Measurements from ENCODE around the gene MTIF2. TPM values are rescaled to one million over a fixed set of nuclear protein-coding genes. Genes with fewer than 3 reads are reported as not detected.

The MTIF2 gene
- total and polyA plus RNA-seq, 9 of the 15 experiments (the other 6 are each of a cell fraction or from before 2014, with no cell fraction given): 58.7 to 143 (median 105) TPM

DNA sequence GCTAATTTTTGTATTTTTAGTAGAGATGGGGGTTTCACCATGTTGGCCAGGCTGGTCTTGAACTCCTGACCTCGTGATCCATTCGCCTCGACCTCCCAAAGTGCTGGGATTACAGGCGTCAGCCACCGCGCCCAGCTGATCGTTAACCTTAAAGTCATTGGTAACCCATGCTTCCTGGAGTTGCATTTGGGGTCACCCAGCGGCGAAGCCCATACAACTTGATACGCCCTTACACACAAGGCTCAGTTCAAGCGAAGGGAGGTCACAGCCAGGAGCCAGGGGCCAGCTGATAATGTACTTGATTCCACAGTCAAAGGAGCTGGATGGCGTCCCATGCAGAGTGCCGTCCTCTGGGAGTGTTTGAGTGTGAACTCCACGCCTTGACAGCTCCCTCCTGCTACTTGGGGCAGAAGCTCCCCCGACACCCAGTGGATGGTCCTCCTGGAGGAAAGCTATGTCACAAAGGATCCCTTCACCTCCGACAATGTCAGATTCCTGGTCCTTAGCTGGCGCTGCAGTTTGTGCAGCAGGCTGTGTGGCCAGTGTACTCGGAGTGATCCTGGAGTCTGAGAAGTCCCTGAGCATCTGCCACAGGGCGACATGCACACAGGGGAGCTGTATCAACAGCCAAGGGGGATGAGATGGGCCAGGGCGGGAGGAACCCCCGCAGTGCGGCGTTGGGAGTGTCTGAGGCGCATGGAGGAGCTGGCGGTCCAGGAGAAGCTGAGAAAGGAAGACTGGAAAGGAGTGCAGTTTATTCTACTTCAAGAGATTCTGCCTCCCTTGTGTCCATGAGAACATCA is 44.9 kb downstream of the MTIF2 start (continued):
- no peak for TF ChIP-seq TEAD1 (CRISPR knock-in tag; IDR thresholded peaks at IDR 0.05)
- TF ChIP-seq, protein P1, sequence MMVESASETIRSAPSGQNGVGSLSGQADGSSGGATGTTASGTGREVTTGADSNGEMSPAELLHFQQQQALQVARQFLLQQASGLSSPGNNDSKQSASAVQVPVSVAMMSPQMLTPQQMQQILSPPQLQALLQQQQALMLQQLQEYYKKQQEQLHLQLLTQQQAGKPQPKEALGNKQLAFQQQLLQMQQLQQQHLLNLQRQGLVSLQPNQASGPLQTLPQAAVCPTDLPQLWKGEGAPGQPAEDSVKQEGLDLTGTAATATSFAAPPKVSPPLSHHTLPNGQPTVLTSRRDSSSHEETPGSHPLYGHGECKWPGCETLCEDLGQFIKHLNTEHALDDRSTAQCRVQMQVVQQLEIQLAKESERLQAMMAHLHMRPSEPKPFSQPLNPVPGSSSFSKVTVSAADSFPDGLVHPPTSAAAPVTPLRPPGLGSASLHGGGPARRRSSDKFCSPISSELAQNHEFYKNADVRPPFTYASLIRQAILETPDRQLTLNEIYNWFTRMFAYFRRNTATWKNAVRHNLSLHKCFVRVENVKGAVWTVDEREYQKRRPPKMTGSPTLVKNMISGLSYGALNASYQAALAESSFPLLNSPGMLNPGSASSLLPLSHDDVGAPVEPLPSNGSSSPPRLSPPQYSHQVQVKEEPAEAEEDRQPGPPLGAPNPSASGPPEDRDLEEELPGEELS (CRISPR knock-in tag; IDR thresholded peaks at IDR 0.05; ENCODE audit: borderline replicate concordance): no peak
- TF ChIP-seq THRAP3 (IDR thresholded peaks at IDR 0.05; ENCODE audit: borderline replicate concordance): no peak
- TF ChIP-seq TCF7L2 (IDR thresholded peaks at IDR 0.05; ENCODE audit: low read depth, low read length): no peak
- TF ChIP-seq MEIS2 (IDR thresholded peaks at IDR 0.05; ENCODE audit: partially characterized antibody): no peak
- TF ChIP-seq, protein P2, sequence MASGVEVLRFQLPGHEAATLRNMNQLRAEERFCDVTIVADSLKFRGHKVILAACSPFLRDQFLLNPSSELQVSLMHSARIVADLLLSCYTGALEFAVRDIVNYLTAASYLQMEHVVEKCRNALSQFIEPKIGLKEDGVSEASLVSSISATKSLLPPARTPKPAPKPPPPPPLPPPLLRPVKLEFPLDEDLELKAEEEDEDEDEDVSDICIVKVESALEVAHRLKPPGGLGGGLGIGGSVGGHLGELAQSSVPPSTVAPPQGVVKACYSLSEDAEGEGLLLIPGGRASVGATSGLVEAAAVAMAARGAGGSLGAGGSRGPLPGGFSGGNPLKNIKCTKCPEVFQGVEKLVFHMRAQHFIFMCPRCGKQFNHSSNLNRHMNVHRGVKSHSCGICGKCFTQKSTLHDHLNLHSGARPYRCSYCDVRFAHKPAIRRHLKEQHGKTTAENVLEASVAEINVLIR (CRISPR knock-in tag; IDR thresholded peaks at IDR 0.05): no peak
- no peak for TF ChIP-seq SRF (CRISPR knock-in tag; IDR thresholded peaks at IDR 0.05)
- TF ChIP-seq ZZZ3 (IDR thresholded peaks at IDR 0.05): no peak
- TF ChIP-seq, protein P3, sequence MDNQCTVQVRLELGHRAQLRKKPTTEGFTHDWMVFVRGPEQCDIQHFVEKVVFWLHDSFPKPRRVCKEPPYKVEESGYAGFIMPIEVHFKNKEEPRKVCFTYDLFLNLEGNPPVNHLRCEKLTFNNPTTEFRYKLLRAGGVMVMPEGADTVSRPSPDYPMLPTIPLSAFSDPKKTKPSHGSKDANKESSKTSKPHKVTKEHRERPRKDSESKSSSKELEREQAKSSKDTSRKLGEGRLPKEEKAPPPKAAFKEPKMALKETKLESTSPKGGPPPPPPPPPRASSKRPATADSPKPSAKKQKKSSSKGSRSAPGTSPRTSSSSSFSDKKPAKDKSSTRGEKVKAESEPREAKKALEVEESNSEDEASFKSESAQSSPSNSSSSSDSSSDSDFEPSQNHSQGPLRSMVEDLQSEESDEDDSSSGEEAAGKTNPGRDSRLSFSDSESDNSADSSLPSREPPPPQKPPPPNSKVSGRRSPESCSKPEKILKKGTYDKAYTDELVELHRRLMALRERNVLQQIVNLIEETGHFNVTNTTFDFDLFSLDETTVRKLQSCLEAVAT (IDR thresholded peaks at IDR 0.05): 0 out of 4 replicates have a peak, but pooled peaks of 1 of the 2 experiments have one; percentile 28
- TF ChIP-seq RNF2 (IDR thresholded peaks at IDR 0.05): no peak
- TF ChIP-seq, protein P4, sequence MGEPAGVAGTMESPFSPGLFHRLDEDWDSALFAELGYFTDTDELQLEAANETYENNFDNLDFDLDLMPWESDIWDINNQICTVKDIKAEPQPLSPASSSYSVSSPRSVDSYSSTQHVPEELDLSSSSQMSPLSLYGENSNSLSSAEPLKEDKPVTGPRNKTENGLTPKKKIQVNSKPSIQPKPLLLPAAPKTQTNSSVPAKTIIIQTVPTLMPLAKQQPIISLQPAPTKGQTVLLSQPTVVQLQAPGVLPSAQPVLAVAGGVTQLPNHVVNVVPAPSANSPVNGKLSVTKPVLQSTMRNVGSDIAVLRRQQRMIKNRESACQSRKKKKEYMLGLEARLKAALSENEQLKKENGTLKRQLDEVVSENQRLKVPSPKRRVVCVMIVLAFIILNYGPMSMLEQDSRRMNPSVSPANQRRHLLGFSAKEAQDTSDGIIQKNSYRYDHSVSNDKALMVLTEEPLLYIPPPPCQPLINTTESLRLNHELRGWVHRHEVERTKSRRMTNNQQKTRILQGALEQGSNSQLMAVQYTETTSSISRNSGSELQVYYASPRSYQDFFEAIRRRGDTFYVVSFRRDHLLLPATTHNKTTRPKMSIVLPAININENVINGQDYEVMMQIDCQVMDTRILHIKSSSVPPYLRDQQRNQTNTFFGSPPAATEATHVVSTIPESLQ (CRISPR knock-in tag; IDR thresholded peaks at IDR 0.05): no peak
- TF ChIP-seq, protein P5, sequence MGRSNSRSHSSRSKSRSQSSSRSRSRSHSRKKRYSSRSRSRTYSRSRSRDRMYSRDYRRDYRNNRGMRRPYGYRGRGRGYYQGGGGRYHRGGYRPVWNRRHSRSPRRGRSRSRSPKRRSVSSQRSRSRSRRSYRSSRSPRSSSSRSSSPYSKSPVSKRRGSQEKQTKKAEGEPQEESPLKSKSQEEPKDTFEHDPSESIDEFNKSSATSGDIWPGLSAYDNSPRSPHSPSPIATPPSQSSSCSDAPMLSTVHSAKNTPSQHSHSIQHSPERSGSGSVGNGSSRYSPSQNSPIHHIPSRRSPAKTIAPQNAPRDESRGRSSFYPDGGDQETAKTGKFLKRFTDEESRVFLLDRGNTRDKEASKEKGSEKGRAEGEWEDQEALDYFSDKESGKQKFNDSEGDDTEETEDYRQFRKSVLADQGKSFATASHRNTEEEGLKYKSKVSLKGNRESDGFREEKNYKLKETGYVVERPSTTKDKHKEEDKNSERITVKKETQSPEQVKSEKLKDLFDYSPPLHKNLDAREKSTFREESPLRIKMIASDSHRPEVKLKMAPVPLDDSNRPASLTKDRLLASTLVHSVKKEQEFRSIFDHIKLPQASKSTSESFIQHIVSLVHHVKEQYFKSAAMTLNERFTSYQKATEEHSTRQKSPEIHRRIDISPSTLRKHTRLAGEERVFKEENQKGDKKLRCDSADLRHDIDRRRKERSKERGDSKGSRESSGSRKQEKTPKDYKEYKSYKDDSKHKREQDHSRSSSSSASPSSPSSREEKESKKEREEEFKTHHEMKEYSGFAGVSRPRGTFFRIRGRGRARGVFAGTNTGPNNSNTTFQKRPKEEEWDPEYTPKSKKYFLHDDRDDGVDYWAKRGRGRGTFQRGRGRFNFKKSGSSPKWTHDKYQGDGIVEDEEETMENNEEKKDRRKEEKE (IDR thresholded peaks at IDR 0.05; ENCODE audit: borderline replicate concordance in 1 of 2, control insufficient read depth in 1 of 2, low read depth in 2 of 2, low read length in 1 of 2): no peak
- TF ChIP-seq NR2C1 (IDR thresholded peaks at IDR 0.05): peak; percentile 37; the same call in 1 of the 2 replicates
- no peak for TF ChIP-seq NR2C1 (tag; IDR thresholded peaks at IDR 0.05)
- no peak for TF ChIP-seq MXI1 (IDR thresholded peaks at IDR 0.05; ENCODE audit: low read depth, low read length)
- TF ChIP-seq GATAD2A (IDR thresholded peaks at IDR 0.05): no peak
- TF ChIP-seq HNRNPK (IDR thresholded peaks at IDR 0.05; ENCODE audit: low read depth, low read length, poor library complexity, severe bottlenecking): no peak
